Stimulated activated CD4-positive, alpha-beta T cell treated with anti-CD3 and anti-CD28 coated beads, Interleukin-12 subunit alpha, Interleukin-12 subunit beta, amount 100 ng/mL, for 4 hours (primary cell): ENCODE measurements around the gene GARRE1.

Experiments used
- DNase-seq: peaks from one replicate; pipeline ENCODE4 v3.0.0-alpha.2; 2020

GARRE1 gene

GRCh38 chr19:34299576-34299975 lies 45.2 kb downstream of the GARRE1 start:
- DNase-seq, result no peak

- DNase-seq, result no peak
Measured at GRCh38 chr19:34300380-34300779, 46.0 kb downstream of the GARRE1 start.

GRCh38 chr19:34300962-34301361 lies 46.6 kb downstream of the GARRE1 start:
- no peak for DNase-seq
